K562 treated with DMSO at 1 percent for 24 hours (cell line): ENCODE data around the gene UBN2. TPM values are rescaled to one million over a fixed set of nuclear protein-coding genes. Genes with fewer than 3 reads are reported as not detected.

Experiments used
- total RNA-seq: library from RNA; unstranded; fragments of 300-600 nt; gene quantifications from 2 replicates; pipeline ENCODE4 v1.2.3, GENCODE V29; 2022; ENCODE audit warnings: low read depth; ENCODE audit not compliant: insufficient read depth

The UBN2 gene
- 3.6 and 4.3 TPM in 2 replicates for total RNA-seq

DNA sequence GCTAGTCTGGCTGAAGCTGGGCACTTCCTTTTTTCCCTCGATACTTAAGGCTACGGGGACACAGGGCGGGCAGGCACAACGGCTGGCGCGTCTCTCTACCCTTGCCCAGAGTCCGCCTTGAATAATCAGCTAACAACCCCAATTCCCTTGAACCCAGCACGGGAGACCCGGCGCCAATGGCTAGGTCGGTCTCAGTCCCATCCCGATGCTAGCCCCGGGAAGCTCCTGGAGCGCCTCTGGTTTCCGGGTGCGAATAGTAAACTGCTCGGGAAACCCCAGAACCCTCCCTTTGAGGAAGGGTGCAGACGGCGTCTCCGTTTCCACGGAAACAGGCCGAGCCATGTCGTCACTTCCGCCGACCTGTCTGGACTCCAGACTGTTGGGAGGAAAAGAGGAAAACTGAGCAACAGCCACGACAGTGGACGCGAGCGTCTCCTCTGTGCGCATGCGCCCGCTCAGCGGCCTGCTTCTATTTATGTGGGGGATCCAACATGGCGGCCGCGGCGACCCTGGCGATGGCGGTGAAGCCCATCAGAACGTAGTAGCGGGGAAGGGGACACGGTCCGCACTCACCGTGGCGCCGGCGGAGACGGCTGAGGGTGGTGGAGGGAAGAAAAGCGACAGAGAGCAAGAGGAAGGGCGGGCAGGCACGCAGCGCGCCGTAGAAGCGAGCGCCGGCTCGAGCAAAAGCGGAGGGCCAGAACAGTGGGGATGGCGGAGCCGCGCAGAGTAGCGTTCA, at the start of gene UBN2:
Gene UBN2 (plus strand): TSS at position 464 of the 739 bp plus-strand sequence. CDS start 248 bp downstream, at position 712.

DNA sequence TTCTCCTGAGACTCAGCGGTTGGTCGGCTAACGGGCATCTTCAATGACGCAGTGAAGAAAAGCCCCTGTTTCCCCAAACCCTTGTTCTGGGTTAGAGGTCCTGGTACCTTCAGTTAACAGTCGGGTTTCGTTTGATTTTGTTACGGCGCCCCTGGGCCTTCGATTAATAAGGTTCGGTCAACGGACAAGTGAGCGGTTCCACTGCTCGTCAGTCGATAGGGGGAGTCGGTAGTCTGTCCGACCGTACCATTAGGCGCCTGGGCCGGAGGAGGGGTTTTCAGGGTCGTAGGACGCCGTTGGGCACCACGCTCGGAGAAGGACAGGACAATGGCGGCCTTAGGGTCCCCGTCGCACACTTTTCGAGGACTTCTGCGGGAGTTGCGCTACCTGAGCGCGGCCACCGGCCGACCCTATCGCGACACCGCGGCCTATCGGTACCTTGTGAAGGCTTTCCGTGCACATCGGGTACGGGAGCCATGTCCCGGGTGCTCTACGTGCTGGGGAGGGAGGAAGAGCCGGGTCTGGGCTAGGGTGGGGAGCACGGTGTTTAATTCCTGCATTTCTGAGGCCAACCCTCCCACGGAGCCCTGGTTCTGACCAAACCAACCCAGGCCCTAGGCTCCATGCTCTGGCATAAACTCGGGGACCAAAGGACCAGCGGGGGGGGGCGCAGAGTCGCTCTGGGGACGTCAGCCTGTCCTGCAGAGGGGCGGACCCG, 110.2 kb downstream of the UBN2 start, which contains the start of gene FMC1:
Gene FMC1 (plus strand): TSS at position 280 of the 718 bp plus-strand sequence. CDS start 48 bp downstream, at position 328.

Other genes with a start within 250 kb of the UBN2 start
- 0.47 and 0.51 TPM in 2 replicates for gene KIAA1549, start 249.8 kb upstream of the UBN2 start, total RNA-seq
- gene ZC3HAV1L, start 195.2 kb upstream of the UBN2 start, total RNA-seq, result not detected in 2 replicates
- 28.0 and 31.5 TPM in 2 replicates for gene ZC3HAV1, start 121.5 kb upstream of the UBN2 start, total RNA-seq
- gene FMC1, start 110.1 kb downstream of the UBN2 start, total RNA-seq, result 18.7 and 29.8 TPM in 2 replicates
- 112 and 123 TPM in 2 replicates for gene LUC7L2, start 128.7 kb downstream of the UBN2 start, total RNA-seq